H1 (cell line): Measurements from ENCODE around the gene FRMD4A. TPM values are rescaled to one million over a fixed set of nuclear protein-coding genes. Genes with fewer than 3 reads are reported as not detected.

Experiments used
- CTCF ChIA-PET: fragments of 300-600 bp; sonication (Branson Sonifier 250); formaldehyde crosslinking; loops from one replicate; lab custom pipeline; 2021; ENCODE audit not compliant: partially characterized antibody; lab: Charles Lee
- POLR2A ChIA-PET: fragments of 300-600 bp; sonication (Branson Sonifier 250); formaldehyde crosslinking; loops from one replicate; lab custom pipeline; 2021; ENCODE audit warnings: inconsistent platforms; ENCODE audit not compliant: partially characterized antibody; lab: Charles Lee
- DNase-seq, 2 experiments: peaks; one replicate each; pipeline versions ENCODE4 v3.0.0 to v3.0.0-alpha.2; 2010 to 2022; ENCODE audit warnings: low spot score in 2 of 2, low read depth in 1 of 2, mixed read lengths in 1 of 2
- FAIRE-seq: peaks from 2 replicates; lab custom pipeline; 2011; peaks lifted over from hg19 to GRCh38; lab: Jason Lieb, UNC
- H2AFZ ChIP-seq: 2 replicates; pipeline ENCODE4 v1.8.1; 2012; ENCODE audit warnings: low read length, inconsistent platforms
- H2AK5ac ChIP-seq: 2 replicates; pipeline ENCODE4 v1.6.1; 2013; ENCODE audit warnings: low read depth, low read length
- H2BK120ac ChIP-seq: replicated peaks from 2 replicates; pipeline ENCODE3; 2013; ENCODE audit warnings: low read depth, low read length, inconsistent platforms
- H2BK12ac ChIP-seq: 2 replicates; pipeline ENCODE4 v1.6.1; 2013; ENCODE audit warnings: low read depth, low read length
- H2BK15ac ChIP-seq: 2 replicates; pipeline ENCODE4 v1.6.1; 2013; ENCODE audit warnings: low read length
- H2BK20ac ChIP-seq: 2 replicates; pipeline ENCODE4 v1.6.1; 2013; ENCODE audit warnings: low read length
- H2BK5ac ChIP-seq: 2 replicates; pipeline ENCODE4 v1.6.1; 2013; ENCODE audit warnings: low read depth, low read length
- H3K14ac ChIP-seq: 2 replicates; pipeline ENCODE4 v1.6.1; 2013; ENCODE audit warnings: inconsistent platforms; ENCODE audit not compliant: insufficient read length
- H3K18ac ChIP-seq: 2 replicates; pipeline ENCODE4 v1.6.1; 2013; ENCODE audit warnings: low read length; ENCODE audit errors: extremely low read depth
- H3K23ac ChIP-seq: 2 replicates; pipeline ENCODE4 v1.6.1; 2013; ENCODE audit warnings: inconsistent platforms; ENCODE audit not compliant: insufficient read length
- H3K23me2 ChIP-seq: 2 replicates; pipeline ENCODE4 v1.6.1; 2013; ENCODE audit warnings: low read depth, low read length
- H3K27ac ChIP-seq: 2 replicates; pipeline ENCODE4 v1.6.1; 2011; ENCODE audit warnings: low read depth, low read length, inconsistent platforms
- H3K27me3 ChIP-seq, 4 experiments: replicated peaks in 1 of 4; 1 replicate in 1 of 4; 2 replicates in 3 of 4; pipeline versions ENCODE4 v1.6.1 to v1.8.1; 2011 to 2013; ENCODE audit warnings: low read length in 3 of 4, mild to moderate bottlenecking in 3 of 4, inconsistent platforms in 2 of 4, mixed read lengths in 2 of 4, moderate library complexity in 1 of 4; ENCODE audit not compliant: control insufficient read depth in 3 of 4, insufficient read depth in 3 of 4; ENCODE audit errors: extremely low read depth in 1 of 4
- H3K36me3 ChIP-seq, 4 experiments: 2 replicates each; pipeline versions ENCODE4 v1.6.1 to v1.8.1; 2011 to 2013; ENCODE audit warnings: mild to moderate bottlenecking in 4 of 4, low read length in 3 of 4, moderate library complexity in 2 of 4, control low read depth in 1 of 4, inconsistent platforms in 1 of 4; ENCODE audit not compliant: insufficient read depth in 4 of 4, control insufficient read depth in 2 of 4
- H3K4ac ChIP-seq: replicated peaks from 2 replicates; pipeline ENCODE3; 2013; ENCODE audit warnings: low read length, low read depth, mixed read lengths, inconsistent platforms; ENCODE audit not compliant: insufficient read length
- H3K4me1 ChIP-seq, 4 experiments: replicated peaks in 1 of 4; 1 replicate in 1 of 4; 2 replicates in 3 of 4; pipeline versions ENCODE4 v1.6.1 to v1.8.1; 2011 to 2013; ENCODE audit warnings: low read length in 3 of 4, inconsistent platforms in 2 of 4, mixed read lengths in 1 of 4; ENCODE audit not compliant: insufficient read depth in 4 of 4, control insufficient read depth in 3 of 4
- H3K4me2 ChIP-seq, 2 experiments: 2 replicates each; pipeline versions ENCODE4 v1.6.1 to v1.8.1; 2011 to 2013; ENCODE audit warnings: low read depth in 2 of 2, low read length in 2 of 2, control low read depth in 1 of 2, inconsistent platforms in 1 of 2, mild to moderate bottlenecking in 1 of 2; ENCODE audit not compliant: insufficient read depth in 1 of 2
- H3K4me3 ChIP-seq, 4 experiments: fragments of 200-600, 300-600 bp in 1 of 4; sonication (generic), shearing (Covaris generic), sonication (Bioruptor Twin) in 1 of 4; 2 replicates each; pipeline versions ENCODE4 v1.5.1 to v1.8.1; 2011 to 2016; ENCODE audit warnings: low read length in 4 of 4, low read depth in 3 of 4, control low read depth in 2 of 4, inconsistent platforms in 2 of 4, mild to moderate bottlenecking in 2 of 4, mixed read lengths in 1 of 4, moderate library complexity in 1 of 4; ENCODE audit not compliant: insufficient read depth in 2 of 4; ENCODE audit errors: extremely low read depth in 1 of 4
- H3K56ac ChIP-seq: replicated peaks from 2 replicates; pipeline ENCODE3; 2013; ENCODE audit warnings: low read depth, mild to moderate bottlenecking, mixed read lengths, low read length, inconsistent platforms; ENCODE audit not compliant: insufficient read length
- H3K79me1 ChIP-seq: 2 replicates; pipeline ENCODE4 v1.6.1; 2013; ENCODE audit warnings: low read depth, low read length, control low read depth
- H3K79me2 ChIP-seq, 2 experiments: 2 replicates each; pipeline versions ENCODE4 v1.6.1 to v1.8.1; 2012 to 2013; ENCODE audit warnings: low read length in 2 of 2, mild to moderate bottlenecking in 2 of 2, inconsistent platforms in 1 of 2; ENCODE audit not compliant: insufficient read depth in 2 of 2, control insufficient read depth in 1 of 2
- H3K9ac ChIP-seq, 4 experiments: replicated peaks in 1 of 4; 1 replicate in 1 of 4; 2 replicates in 3 of 4; pipeline versions ENCODE4 v1.6.1 to v1.8.1; 2011 to 2013; ENCODE audit warnings: low read depth in 3 of 4, low read length in 3 of 4, control low read depth in 2 of 4, mild to moderate bottlenecking in 2 of 4, moderate library complexity in 2 of 4, inconsistent platforms in 1 of 4; ENCODE audit errors: extremely low read depth in 1 of 4
- H3K9me3 ChIP-seq, 2 experiments: 2 replicates each; pipeline versions ENCODE4 v1.6.1 to v1.8.1; 2012 to 2013; ENCODE audit warnings: mild to moderate bottlenecking in 2 of 2, moderate library complexity in 2 of 2, control low read depth in 1 of 2, inconsistent platforms in 1 of 2, low read depth in 1 of 2, low read length in 1 of 2, mixed read lengths in 1 of 2; ENCODE audit not compliant: insufficient read depth in 2 of 2
- H4K20me1 ChIP-seq, 2 experiments: replicated peaks in 1 of 2; 2 replicates each; pipeline versions ENCODE3 to v1.8.1; 2011 to 2013; ENCODE audit warnings: inconsistent platforms in 2 of 2, low read length in 2 of 2, mild to moderate bottlenecking in 1 of 2; ENCODE audit not compliant: insufficient read depth in 2 of 2, control insufficient read depth in 1 of 2
- H4K5ac ChIP-seq: 2 replicates; pipeline ENCODE4 v1.6.1; 2013; ENCODE audit warnings: low read length, low read depth, mixed read lengths, inconsistent platforms; ENCODE audit not compliant: insufficient read length
- H4K8ac ChIP-seq: 2 replicates; pipeline ENCODE4 v1.8.0; 2013; ENCODE audit warnings: mild to moderate bottlenecking, moderate library complexity, low read length, inconsistent platforms; ENCODE audit not compliant: insufficient read depth; ENCODE audit errors: extremely low read depth
- H4K91ac ChIP-seq: replicated peaks from 2 replicates; pipeline ENCODE3; 2013; ENCODE audit warnings: low read length, mixed read lengths, inconsistent platforms; ENCODE audit not compliant: insufficient read length
- BACH1 ChIP-seq: IDR thresholded peaks from 2 replicates; pipeline ENCODE4 v1.6.1; 2012; ENCODE audit warnings: low read length, improper control_type of control experiment
- CTCF ChIP-seq, 3 experiments: IDR thresholded peaks; 1 replicate in 2 of 3; 2 replicates in 1 of 3; pipeline versions ENCODE4 v1.5.1 to v1.6.1; 2011; ENCODE audit warnings: low read length in 3 of 3, mild to moderate bottlenecking in 3 of 3, inconsistent platforms in 2 of 3, low read depth in 1 of 3, moderate library complexity in 1 of 3; ENCODE audit not compliant: insufficient read depth in 1 of 3; ENCODE audit errors: control extremely low read depth in 1 of 3
- HDAC2 ChIP-seq, 2 experiments: fragments of 300-600 bp in 1 of 2; sonication (generic) in 1 of 2; IDR thresholded peaks; 2 replicates each; pipeline ENCODE4 v1.6.1; 2011 to 2012; ENCODE audit warnings: low read depth in 2 of 2, low read length in 2 of 2, mild to moderate bottlenecking in 2 of 2, moderate library complexity in 2 of 2, borderline replicate concordance in 1 of 2, inconsistent platforms in 1 of 2
- NANOG ChIP-seq: IDR thresholded peaks from 2 replicates; pipeline ENCODE4 v1.6.1; 2011; ENCODE audit warnings: low read length, low read depth, mild to moderate bottlenecking, inconsistent platforms; ENCODE audit not compliant: insufficient read depth, poor library complexity, severe bottlenecking
- RAD21 ChIP-seq, 2 experiments: IDR thresholded peaks in 1 of 2; conservative IDR thresholded peaks in 1 of 2; 2 replicates each; pipeline ENCODE4 v1.6.1; 2011; ENCODE audit warnings: low read depth in 2 of 2, low read length in 2 of 2, improper control_type of control experiment in 1 of 2, inconsistent platforms in 1 of 2, mild to moderate bottlenecking in 1 of 2, moderate library complexity in 1 of 2
- RXRA ChIP-seq: IDR thresholded peaks from 2 replicates; pipeline ENCODE4 v1.6.1; 2011; ENCODE audit warnings: low read depth, mild to moderate bottlenecking, low read length, moderate library complexity; ENCODE audit not compliant: insufficient read depth
- TEAD4 ChIP-seq: IDR thresholded peaks from 2 replicates; pipeline ENCODE4 v1.6.1; 2012; ENCODE audit warnings: low read depth, low read length, inconsistent platforms, mixed read lengths
- WGBS, 2 experiments: shearing (Covaris generic) in 1 of 2; methylation state at CpG; one replicate each; pipeline versions ENCODE4 v1.1.6 to v1.1.7; 2013 to 2015; ENCODE audit warnings: low lambda C conversion rate in 2 of 2, mixed read lengths in 2 of 2, inconsistent platforms in 1 of 2, low coverage in 1 of 2, missing lambda C conversion rate in 1 of 2; ENCODE audit not compliant: insufficient replicate concordance in 2 of 2, insufficient coverage in 1 of 2, insufficient read length in 1 of 2; ENCODE audit errors: extremely low coverage in 1 of 2, missing lambda C conversion rate in 1 of 2; 5-methylcytosine and 5-hydroxymethylcytosine counted together
- polyA plus RNA-seq, 7 experiments: library from polyadenylated mRNA; depleted of rRNA in 3 of 7; stranded (reverse) in 5 of 7; unstranded in 2 of 7; fragments of >200 nt in 5 of 7; fragments of 200-250 nt in 2 of 7; gene quantifications; 1 replicate in 5 of 7; 2 replicates in 1 of 7; 4 replicates in 1 of 7; pipeline versions ENCODE4 v1.2.1 to v1.2.3, GENCODE V29; 2011 to 2013; ENCODE audit warnings: missing spikeins in 2 of 7, mixed read lengths in 2 of 7
- total RNA-seq: library from RNA; stranded (reverse); fragmentation: NEBNext Ultra II Directional; extraction: Animal tissue kit (Norgen Biotek cat#: 25700); gene quantifications from 2 replicates; pipeline ENCODE4 v1.2.1, GENCODE V29; 2021

FRMD4A gene
- total and polyA plus RNA-seq, 2 of the 8 experiments (the other 6 are each of a cell fraction or from before 2014, with no cell fraction given): 38.6 to 39.6 TPM

DNA sequence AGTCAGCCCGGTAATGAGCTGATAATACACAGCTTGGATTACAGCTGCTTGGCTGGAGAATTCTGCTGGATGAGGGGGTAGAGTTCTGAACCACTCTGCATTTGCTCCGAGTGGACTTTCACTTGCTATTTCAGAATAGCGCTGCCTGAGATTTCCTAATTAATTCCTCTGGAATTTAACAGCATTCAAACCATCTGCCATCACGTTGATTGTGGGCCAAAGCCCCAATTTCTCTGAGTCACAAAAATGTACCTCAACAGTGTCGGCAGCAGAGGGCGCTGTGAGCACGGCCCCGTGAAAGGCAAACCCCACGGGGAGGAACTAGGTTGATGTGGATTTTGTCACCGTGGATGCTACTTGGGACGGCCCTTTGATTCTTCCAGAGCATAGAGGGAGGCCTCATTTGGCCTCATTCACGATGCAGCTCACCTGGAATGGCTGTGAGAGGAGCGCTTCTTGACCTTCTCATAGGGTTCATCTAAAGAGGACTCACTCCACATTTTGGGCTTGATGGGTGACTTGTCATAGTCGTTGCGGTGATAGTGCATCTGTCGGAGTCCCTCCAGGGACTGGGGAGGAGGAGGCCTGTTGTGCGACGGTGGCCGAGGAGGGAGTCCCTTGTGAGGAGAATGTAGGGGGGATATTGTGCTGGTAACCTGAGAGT lies 670.7 kb downstream of the FRMD4A start:
- ChIA-PET CTCF (interaction anchor here (0.6 to 2.3 kb wide), 35 partner anchors 9 to 814 kb away, joined by 3 to 11 read pairs (median 4); no protein-coding TSS in a partner anchor), POLR2A (interaction anchor here (0.7 to 1.0 kb wide), 3 partner anchors 18 to 526 kb away, joined by 3 to 4 read pairs (median 3); no protein-coding TSS in a partner anchor)
- Histone ChIP-seq H3K9me3 (no peaks in the 10 kb centered on the region), H3K23me2 (no peaks in the 10 kb centered on the region), H2BK20ac (no peak overlapping the region), H3K4me2 (no peak overlapping the region), H3K4ac (no peak overlapping the region), H3K79me2 (no peaks in the 10 kb centered on the region), H3K9ac (no peak overlapping the region), H3K4me1 (no peaks in the 10 kb centered on the region; a peak in 1 of 7 replicates), H2BK12ac (no peak overlapping the region), H3K18ac (no peak overlapping the region), H3K4me3 (no peak overlapping the region), H3K79me1 (no peaks in the 10 kb centered on the region), H3K36me3 (peaks cover 5 to 29% (median 12%) of the 10 kb centered on the region in 4 experiments; a peak in 6 of 8 replicates), H3K23ac (no peak overlapping the region), H4K20me1 (no peaks in the 10 kb centered on the region), H3K14ac (no peak overlapping the region), H2BK5ac (no peak overlapping the region), H2BK120ac (no peak overlapping the region), H3K56ac (no peak overlapping the region), H4K5ac (no peak overlapping the region), H4K8ac (no peak overlapping the region), H2AFZ (no peak overlapping the region), H3K27ac (no peak overlapping the region), H2AK5ac (no peak overlapping the region), H4K91ac (no peak overlapping the region), H3K27me3 (no peaks in the 10 kb centered on the region), H2BK15ac (no peak overlapping the region)
- WGBS, 2 experiments: 53% methylated on average over 19 of the region's 19 CpGs; no CpG with 5 or more reads in 1 of the 2 experiments
- peak; percentile 86 for FAIRE-seq
- TF ChIP-seq RXRA (no peak), CTCF (IDR thresholded peaks at IDR 0.05; ENCODE audit: control extremely low read depth in 1 of 3, insufficient read depth in 1 of 3, low read depth in 1 of 3, low read length in 3 of 3) (peak; percentile 87 to 92 (median 87)), RAD21 (IDR thresholded peaks at IDR 0.05 in 1 of 2, conservative IDR thresholded peaks at IDR 0.05 in 1 of 2; ENCODE audit: low read depth in 2 of 2, low read length in 2 of 2) (peak; percentile 87 to 92), NANOG (no peak), TEAD4 (0 out of 2 replicates have a peak, but pooled peaks have one; percentile 2), HDAC2 (IDR thresholded peaks at IDR 0.05; ENCODE audit: borderline replicate concordance in 1 of 2, low read depth in 2 of 2, low read length in 2 of 2) (0 out of 4 replicates have a peak, but pooled peaks of 1 of the 2 experiments have one; percentile 44), BACH1 (peak; percentile 51; the same call in 1 of the 2 replicates)
- DNase-seq: peak in 1 of 2 experiments; percentile 81
